Measurements from ENCODE around the gene SIGLECL1.

The SIGLECL1 gene

GRCh38 chr19:51272183-51272810 lies 21.4 kb downstream of the SIGLECL1 start:
- no peaks in the 10 kb centered on the region for H3K4me1 ChIP-seq (ENCODE audit: control insufficient read depth, insufficient read depth, low read length, poor library complexity, severe bottlenecking)
- DNase-seq: no peak
- no peaks in the 10 kb centered on the region for H3K9me3 ChIP-seq (ENCODE audit: control insufficient read depth, low read length)
- no peaks in the 10 kb centered on the region for H3K27me3 ChIP-seq (replicated peaks; ENCODE audit: control insufficient read depth, insufficient read depth, low read length, poor library complexity, severe bottlenecking)
- H3K27ac ChIP-seq (ENCODE audit: insufficient read depth, low read length, poor library complexity, severe bottlenecking): no peak overlapping the region
- no peaks in the 10 kb centered on the region for H3K36me3 ChIP-seq (ENCODE audit: control insufficient read depth, insufficient read depth, low read length)
- H3K4me3 ChIP-seq (ENCODE audit: insufficient read depth, low read depth, low read length, poor library complexity, severe bottlenecking): no peak overlapping the region

GRCh38 chr19:51274049-51274770 lies 23.3 kb downstream of the SIGLECL1 start:
- Histone ChIP-seq H3K9me3 (ENCODE audit: control insufficient read depth, low read length) (no peaks in the 10 kb centered on the region), H3K27me3 (replicated peaks; ENCODE audit: control insufficient read depth, insufficient read depth, low read length, poor library complexity, severe bottlenecking) (no peaks in the 10 kb centered on the region), H3K4me3 (ENCODE audit: insufficient read depth, low read depth, low read length, poor library complexity, severe bottlenecking) (no peak overlapping the region), H3K36me3 (ENCODE audit: control insufficient read depth, insufficient read depth, low read length) (no peaks in the 10 kb centered on the region), H3K4me1 (ENCODE audit: control insufficient read depth, insufficient read depth, low read length, poor library complexity, severe bottlenecking) (no peaks in the 10 kb centered on the region), H3K27ac (ENCODE audit: insufficient read depth, low read length, poor library complexity, severe bottlenecking) (no peak overlapping the region)
- no peak for DNase-seq

- no peak for DNase-seq
- H3K27ac ChIP-seq (ENCODE audit: insufficient read depth, low read length, poor library complexity, severe bottlenecking): no peak overlapping the region
- H3K4me3 ChIP-seq (ENCODE audit: insufficient read depth, low read depth, low read length, poor library complexity, severe bottlenecking): no peak overlapping the region
- no peaks in the 10 kb centered on the region for H3K9me3 ChIP-seq (ENCODE audit: control insufficient read depth, low read length)
- no peaks in the 10 kb centered on the region for H3K27me3 ChIP-seq (replicated peaks; ENCODE audit: control insufficient read depth, insufficient read depth, low read length, poor library complexity, severe bottlenecking)
- H3K4me1 ChIP-seq (ENCODE audit: control insufficient read depth, insufficient read depth, low read length, poor library complexity, severe bottlenecking): no peaks in the 10 kb centered on the region
- H3K36me3 ChIP-seq (ENCODE audit: control insufficient read depth, insufficient read depth, low read length): no peaks in the 10 kb centered on the region
Observed at GRCh38 chr19:51277112-51277511, 26.2 kb downstream of the SIGLECL1 start.

GRCh38 chr19:51282335-51282734 lies 31.5 kb downstream of the SIGLECL1 start:
- Histone ChIP-seq H3K27me3 (replicated peaks; ENCODE audit: control insufficient read depth, insufficient read depth, low read length, poor library complexity, severe bottlenecking) (no peaks in the 10 kb centered on the region), H3K9me3 (ENCODE audit: control insufficient read depth, low read length) (no peaks in the 10 kb centered on the region), H3K4me3 (ENCODE audit: insufficient read depth, low read depth, low read length, poor library complexity, severe bottlenecking) (no peak overlapping the region), H3K27ac (ENCODE audit: insufficient read depth, low read length, poor library complexity, severe bottlenecking) (no peak overlapping the region), H3K36me3 (ENCODE audit: control insufficient read depth, insufficient read depth, low read length) (no peaks in the 10 kb centered on the region), H3K4me1 (ENCODE audit: control insufficient read depth, insufficient read depth, low read length, poor library complexity, severe bottlenecking) (no peaks in the 10 kb centered on the region)
- no peak for DNase-seq

GRCh38 chr19:51285682-51286081 lies 34.8 kb downstream of the SIGLECL1 start:
- H3K36me3 ChIP-seq (ENCODE audit: control insufficient read depth, insufficient read depth, low read length): no peaks in the 10 kb centered on the region
- H3K4me3 ChIP-seq (ENCODE audit: insufficient read depth, low read depth, low read length, poor library complexity, severe bottlenecking): no peak overlapping the region
- no peaks in the 10 kb centered on the region for H3K27me3 ChIP-seq (replicated peaks; ENCODE audit: control insufficient read depth, insufficient read depth, low read length, poor library complexity, severe bottlenecking)
- DNase-seq: no peak
- no peak overlapping the region for H3K27ac ChIP-seq (ENCODE audit: insufficient read depth, low read length, poor library complexity, severe bottlenecking)
- no peaks in the 10 kb centered on the region for H3K9me3 ChIP-seq (ENCODE audit: control insufficient read depth, low read length)
- no peaks in the 10 kb centered on the region for H3K4me1 ChIP-seq (ENCODE audit: control insufficient read depth, insufficient read depth, low read length, poor library complexity, severe bottlenecking)

- DNase-seq: no peak
- Histone ChIP-seq H3K4me3 (ENCODE audit: insufficient read depth, low read depth, low read length, poor library complexity, severe bottlenecking) (no peak overlapping the region), H3K4me1 (ENCODE audit: control insufficient read depth, insufficient read depth, low read length, poor library complexity, severe bottlenecking) (no peaks in the 10 kb centered on the region)
Observed at GRCh38 chr19:51289635-51290034, 38.8 kb downstream of the SIGLECL1 start.

GRCh38 chr19:51292971-51293370 lies 42.1 kb downstream of the SIGLECL1 start:
- H3K27me3 ChIP-seq (replicated peaks; ENCODE audit: control insufficient read depth, insufficient read depth, low read length, poor library complexity, severe bottlenecking): no peaks in the 10 kb centered on the region
- H3K4me3 ChIP-seq (ENCODE audit: insufficient read depth, low read depth, low read length, poor library complexity, severe bottlenecking): no peak overlapping the region
- no peaks in the 10 kb centered on the region for H3K36me3 ChIP-seq (ENCODE audit: control insufficient read depth, insufficient read depth, low read length)
- no peak for DNase-seq
- H3K27ac ChIP-seq (ENCODE audit: insufficient read depth, low read length, poor library complexity, severe bottlenecking): no peak overlapping the region
- no peaks in the 10 kb centered on the region for H3K9me3 ChIP-seq (ENCODE audit: control insufficient read depth, low read length)
- no peaks in the 10 kb centered on the region for H3K4me1 ChIP-seq (ENCODE audit: control insufficient read depth, insufficient read depth, low read length, poor library complexity, severe bottlenecking)

More at GRCh38 chr19:51289635-51290034, 38.8 kb downstream of the SIGLECL1 start:
- no peaks in the 10 kb centered on the region for H3K36me3 ChIP-seq (ENCODE audit: control insufficient read depth, insufficient read depth, low read length)
- no peaks in the 10 kb centered on the region for H3K9me3 ChIP-seq (ENCODE audit: control insufficient read depth, low read length)
- H3K27ac ChIP-seq (ENCODE audit: insufficient read depth, low read length, poor library complexity, severe bottlenecking): no peak overlapping the region
- no peaks in the 10 kb centered on the region for H3K27me3 ChIP-seq (replicated peaks; ENCODE audit: control insufficient read depth, insufficient read depth, low read length, poor library complexity, severe bottlenecking)

GRCh38 chr19:51293571-51294210 lies 42.8 kb downstream of the SIGLECL1 start:
- Histone ChIP-seq H3K9me3 (ENCODE audit: control insufficient read depth, low read length) (no peaks in the 10 kb centered on the region), H3K27ac (ENCODE audit: insufficient read depth, low read length, poor library complexity, severe bottlenecking) (no peak overlapping the region), H3K36me3 (ENCODE audit: control insufficient read depth, insufficient read depth, low read length) (no peaks in the 10 kb centered on the region), H3K4me3 (ENCODE audit: insufficient read depth, low read depth, low read length, poor library complexity, severe bottlenecking) (no peak overlapping the region), H3K4me1 (ENCODE audit: control insufficient read depth, insufficient read depth, low read length, poor library complexity, severe bottlenecking) (no peaks in the 10 kb centered on the region), H3K27me3 (replicated peaks; ENCODE audit: control insufficient read depth, insufficient read depth, low read length, poor library complexity, severe bottlenecking) (no peaks in the 10 kb centered on the region)
- no peak for DNase-seq

- Histone ChIP-seq H3K36me3 (ENCODE audit: control insufficient read depth, insufficient read depth, low read length) (no peaks in the 10 kb centered on the region), H3K4me3 (ENCODE audit: insufficient read depth, low read depth, low read length, poor library complexity, severe bottlenecking) (no peak overlapping the region), H3K9me3 (ENCODE audit: control insufficient read depth, low read length) (no peaks in the 10 kb centered on the region), H3K27me3 (replicated peaks; ENCODE audit: control insufficient read depth, insufficient read depth, low read length, poor library complexity, severe bottlenecking) (no peaks in the 10 kb centered on the region), H3K27ac (ENCODE audit: insufficient read depth, low read length, poor library complexity, severe bottlenecking) (no peak overlapping the region), H3K4me1 (ENCODE audit: control insufficient read depth, insufficient read depth, low read length, poor library complexity, severe bottlenecking) (no peaks in the 10 kb centered on the region)
- no peak for DNase-seq
Observed at GRCh38 chr19:51294211-51294976, 43.5 kb downstream of the SIGLECL1 start.

All from effector memory CD4-positive, alpha-beta T cell (primary cell).